Upper lobe of right lung (tissue), 1 donor: ENCODE data around the gene KLHL10. TPM values are rescaled to one million over a fixed set of nuclear protein-coding genes. Genes with fewer than 3 reads are reported as not detected.

Source experiments
- ATAC-seq: fragments of 200-7000 bp; cut with Tn5 transposase; one replicate; pipeline ENCODE4 v1.9.1; 2020; ENCODE audit warnings: mild to moderate bottlenecking, moderate library complexity
- DNase-seq: peaks from one replicate; pipeline ENCODE4 v3.0.0-alpha.2; 2020
- H3K27ac ChIP-seq: fragments of 200-600 bp; one replicate; pipeline ENCODE4 v1.8.0; 2022
- H3K27me3 ChIP-seq: fragments of 200-600 bp; one replicate; pipeline ENCODE4 v1.8.0; 2022; ENCODE audit warnings: mild to moderate bottlenecking
- H3K36me3 ChIP-seq: fragments of 200-600 bp; one replicate; pipeline ENCODE4 v1.8.0; 2022
- H3K4me1 ChIP-seq: fragments of 200-600 bp; one replicate; pipeline ENCODE4 v1.8.0; 2022
- H3K4me3 ChIP-seq: fragments of 200-600 bp; one replicate; pipeline ENCODE4 v1.8.0; 2022; ENCODE audit warnings: mild to moderate bottlenecking
- H3K9me3 ChIP-seq: fragments of 200-600 bp; one replicate; pipeline ENCODE4 v1.8.0; 2022
- CTCF ChIP-seq: fragments of 200-600 bp; IDR thresholded peaks from one replicate; pipeline ENCODE4 v1.8.0; 2022; ENCODE audit warnings: antibody characterized with exemption
- intact Hi-C: fragments of 100-400 bp; cut with DNase I; formaldehyde crosslinking; loops from one replicate; pipeline ENCODE4 v1.11.0; 2022
- total RNA-seq: library from RNA; stranded (reverse); fragmentation: NEBNext Ultra II Directional; extraction: Animal tissue kit (Norgen Biotek cat#: 25700); gene quantifications from one replicate; pipeline ENCODE4 v1.2.1, GENCODE V29; 2021
- donor health status: DM: no; HTN: yes; CAD: no; lungs with severe emphysema.

Gene KLHL10
- total RNA-seq, 1 donor from 2014 or later, result 0.29 TPM

DNA sequence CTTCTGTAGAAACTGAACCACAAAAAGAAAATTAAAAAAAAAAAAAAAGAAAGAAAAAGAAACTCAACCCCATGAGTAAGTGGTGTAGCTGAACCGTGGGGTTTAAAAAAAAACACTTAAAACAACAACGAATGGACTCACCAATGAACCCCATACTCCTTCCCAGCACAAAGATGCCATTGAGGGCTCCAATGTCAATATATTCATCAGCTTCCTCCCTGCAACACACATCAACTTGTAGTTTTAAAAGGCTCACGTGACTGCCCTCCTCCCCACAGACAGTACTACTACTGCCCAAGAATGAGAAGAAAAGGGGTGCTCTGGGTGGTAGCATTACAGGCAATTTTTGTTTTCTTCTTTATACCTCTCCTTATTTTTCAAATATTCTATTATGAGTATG lies 30.9 kb downstream of the KLHL10 start:
- DNase-seq (no peak), ATAC-seq (no peak)
- Histone ChIP-seq H3K9me3 (no peaks in the 10 kb centered on the region), H3K27me3 (no peaks in the 10 kb centered on the region), H3K4me3 (no peak overlapping the region), H3K27ac (no peak overlapping the region), H3K36me3 (peaks cover 66% of the 10 kb centered on the region), H3K4me1 (peaks cover 7% of the 10 kb centered on the region)
- intact Hi-C loops, result no loop called here
- TF ChIP-seq CTCF, result no peak

DNA sequence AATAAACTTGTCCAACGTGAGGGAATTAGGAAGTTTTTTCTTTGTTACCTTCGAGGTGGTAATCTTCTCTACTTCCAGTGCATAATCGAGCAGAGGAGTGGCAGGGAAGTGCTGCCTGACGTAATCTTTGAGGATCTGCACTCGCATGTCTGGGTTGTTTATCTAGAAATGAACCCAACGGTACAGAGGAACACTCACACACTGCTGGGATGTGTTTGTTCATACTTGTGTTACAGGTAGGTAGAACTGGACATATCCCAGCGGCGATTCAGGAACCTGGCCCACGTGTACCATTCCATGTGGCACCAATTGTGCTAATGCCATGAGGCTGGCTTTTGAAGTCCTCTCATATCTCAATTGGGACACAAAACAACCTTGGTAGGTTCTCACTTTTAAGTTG lies 31.8 kb downstream of the KLHL10 start:
- Histone ChIP-seq H3K9me3 (no peaks in the 10 kb centered on the region), H3K36me3 (peaks cover 74% of the 10 kb centered on the region), H3K27ac (no peak overlapping the region), H3K4me3 (no peak overlapping the region), H3K27me3 (no peaks in the 10 kb centered on the region), H3K4me1 (no peaks in the 10 kb centered on the region)
- ATAC-seq (peak; percentile 52), DNase-seq (peak; percentile 44)
- TF ChIP-seq CTCF, result no peak
- intact Hi-C loops, result no loop called here

GRCh38 chr17:41870097-41870496 lies 32.5 kb downstream of the KLHL10 start:
- no peaks in the 10 kb centered on the region for H3K9me3 ChIP-seq
- TF ChIP-seq CTCF, result no peak
- no peaks in the 10 kb centered on the region for H3K4me1 ChIP-seq
- no peak overlapping the region for H3K4me3 ChIP-seq
- H3K27me3 ChIP-seq, result no peaks in the 10 kb centered on the region
- DNase-seq (no peak), ATAC-seq (no peak)
- no peak overlapping the region for H3K27ac ChIP-seq
- H3K36me3 ChIP-seq, result peaks cover 74% of the 10 kb centered on the region
- intact Hi-C loops, result no loop called here

- intact Hi-C loops, result no loop called here
- no peak for DNase-seq
- Histone ChIP-seq H3K4me1 (no peaks in the 10 kb centered on the region), H3K4me3 (no peak overlapping the region), H3K27ac (no peak overlapping the region), H3K9me3 (no peaks in the 10 kb centered on the region), H3K36me3 (peaks cover 74% of the 10 kb centered on the region), H3K27me3 (no peaks in the 10 kb centered on the region)
- ATAC-seq, result no peak
- TF ChIP-seq CTCF, result no peak
Observed at GRCh38 chr17:41870627-41871026, 33.0 kb downstream of the KLHL10 start.

- DNase-seq (peak; percentile 39), ATAC-seq (no peak)
- Histone ChIP-seq H3K27me3 (no peaks in the 10 kb centered on the region), H3K9me3 (no peaks in the 10 kb centered on the region), H3K27ac (no peak overlapping the region), H3K4me1 (no peaks in the 10 kb centered on the region), H3K4me3 (no peak overlapping the region), H3K36me3 (peaks cover 75% of the 10 kb centered on the region)
- TF ChIP-seq CTCF, result no peak
- intact Hi-C loops, result no loop called here
Observed at GRCh38 chr17:41871789-41872188, 34.2 kb downstream of the KLHL10 start.
